ENCODE data around the gene CELSR1.

CELSR1 gene

DNA sequence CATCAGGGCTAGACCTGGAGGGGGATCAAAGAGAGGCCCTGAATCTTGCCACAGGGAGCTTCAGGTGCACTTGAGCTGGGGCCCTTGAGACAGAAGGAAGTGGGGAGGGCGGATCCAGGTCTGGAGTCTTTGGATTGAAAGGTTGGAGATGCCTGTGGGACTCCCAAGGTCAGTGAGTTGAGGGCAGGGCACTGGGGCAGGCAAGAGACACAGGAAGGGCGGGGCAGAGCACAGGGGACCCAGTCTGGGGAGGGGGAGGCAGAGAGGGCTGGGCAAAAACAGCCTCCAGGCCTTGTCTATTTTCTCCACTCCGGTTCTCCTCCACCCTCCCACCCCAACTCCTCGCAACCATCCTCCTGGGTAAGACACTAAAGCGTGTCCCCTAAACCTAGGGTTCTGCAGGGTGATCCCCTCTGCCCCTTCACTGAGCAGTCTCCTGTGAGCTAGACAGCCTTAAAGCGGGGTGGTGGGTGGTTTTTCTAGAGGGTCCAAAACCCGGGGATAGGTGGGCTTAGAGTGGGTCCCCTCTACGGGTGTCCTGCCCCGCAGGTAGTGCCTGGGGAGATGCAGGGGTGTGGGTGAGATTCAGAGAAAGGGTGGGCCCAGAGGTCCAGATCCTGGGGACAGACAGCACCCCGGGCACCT, 38.6 kb upstream of the CELSR1 start:
- DNase-seq (ENCODE audit: low read depth): no peak

DNA sequence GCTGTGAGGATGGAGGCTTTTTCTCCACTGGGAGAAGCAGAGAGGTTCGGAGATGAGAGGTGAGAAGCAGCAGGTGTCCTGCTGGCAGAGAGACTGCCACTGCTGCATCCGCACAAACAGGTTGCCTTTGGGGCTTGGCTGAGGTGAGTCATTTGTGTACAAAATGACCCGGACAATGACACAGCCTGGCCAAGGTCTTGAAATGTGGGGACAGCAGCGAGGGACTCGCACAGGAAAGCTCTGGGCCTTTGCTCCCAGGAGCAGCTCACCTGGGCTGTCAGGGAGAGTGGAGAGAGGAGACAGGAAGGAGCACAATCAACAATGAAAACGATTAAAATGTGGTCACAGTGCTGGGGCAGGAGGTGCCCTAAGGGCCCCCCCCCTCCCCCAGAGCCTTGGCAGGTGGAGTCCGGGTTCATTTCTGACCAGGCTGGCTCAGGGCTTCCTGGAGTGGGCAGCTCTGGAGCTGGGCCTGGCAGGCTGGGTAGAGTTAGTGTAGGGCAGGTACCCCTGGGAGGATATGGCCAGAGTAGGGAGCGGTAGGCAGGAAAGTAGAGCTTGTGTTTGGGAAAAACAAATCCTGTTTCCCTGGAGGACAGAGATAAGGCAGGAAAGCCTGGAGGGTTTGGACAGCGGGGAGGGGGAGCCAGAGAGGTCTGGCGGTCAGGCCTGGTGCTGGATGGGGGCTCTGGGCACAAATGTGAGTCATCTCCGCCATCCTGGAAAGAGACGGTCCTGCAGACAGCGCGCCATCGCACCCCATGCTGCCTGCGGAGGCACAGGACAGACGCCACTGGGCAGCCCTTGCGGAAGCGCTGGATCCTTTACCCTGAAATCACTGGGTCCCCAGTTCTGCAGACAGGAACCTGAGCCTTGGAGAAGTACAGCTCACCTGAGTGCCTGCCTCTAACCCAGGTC, 37.8 kb upstream of the CELSR1 start:
- no peak for DNase-seq (ENCODE audit: low read depth)

- no peak for DNase-seq (ENCODE audit: low read depth)
Observed at GRCh38 chr22:46574438-46574992, 37.1 kb upstream of the CELSR1 start.

- DNase-seq (ENCODE audit: low read depth): no peak
Observed at GRCh38 chr22:46573781-46574437, 36.5 kb upstream of the CELSR1 start.

DNA sequence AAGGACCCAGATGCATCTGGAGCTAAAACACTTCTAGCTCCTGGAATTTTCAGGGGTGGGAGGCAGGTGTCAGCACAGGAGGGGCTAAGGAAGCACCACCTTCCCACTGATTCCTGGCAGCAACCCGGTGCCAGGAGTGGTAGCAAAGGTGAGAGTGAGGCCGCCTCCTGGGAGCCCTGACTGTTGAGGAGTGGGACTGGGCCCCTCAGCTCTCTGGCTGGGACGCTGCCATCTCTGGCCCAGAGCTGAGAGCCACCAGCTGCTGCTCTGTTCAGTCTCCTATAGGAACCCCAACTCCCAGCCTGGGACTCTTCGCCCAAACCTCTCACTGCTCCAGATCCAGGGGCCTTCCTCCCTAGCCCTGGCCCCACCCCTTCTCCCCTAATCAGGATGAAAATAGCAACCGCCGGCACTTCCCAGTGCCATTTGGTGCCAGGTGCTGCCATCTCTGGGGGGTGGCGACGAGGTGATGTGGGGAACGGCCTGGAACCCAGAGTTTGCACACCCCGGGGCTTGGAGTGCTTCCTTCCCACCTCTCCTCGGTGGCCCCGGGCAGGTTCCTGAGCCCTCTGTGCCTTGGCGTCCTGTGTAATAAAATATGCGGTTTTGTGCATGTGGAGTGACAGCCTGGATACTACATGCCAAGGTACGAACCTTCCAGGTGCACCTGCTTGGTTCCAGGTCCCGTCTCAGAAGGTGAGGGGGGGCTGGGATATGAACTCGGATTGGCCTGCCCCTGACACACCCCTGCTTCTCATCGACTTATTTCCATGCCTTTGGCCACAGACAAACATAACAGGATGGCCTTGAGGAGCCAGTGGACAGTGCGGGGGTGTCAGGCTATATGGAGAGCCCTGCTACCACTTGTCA, 35.7 kb upstream of the CELSR1 start:
- DNase-seq (ENCODE audit: low read depth): no peak

- DNase-seq (ENCODE audit: low read depth): no peak
Observed at GRCh38 chr22:46571642-46572250, 34.3 kb upstream of the CELSR1 start.

DNA sequence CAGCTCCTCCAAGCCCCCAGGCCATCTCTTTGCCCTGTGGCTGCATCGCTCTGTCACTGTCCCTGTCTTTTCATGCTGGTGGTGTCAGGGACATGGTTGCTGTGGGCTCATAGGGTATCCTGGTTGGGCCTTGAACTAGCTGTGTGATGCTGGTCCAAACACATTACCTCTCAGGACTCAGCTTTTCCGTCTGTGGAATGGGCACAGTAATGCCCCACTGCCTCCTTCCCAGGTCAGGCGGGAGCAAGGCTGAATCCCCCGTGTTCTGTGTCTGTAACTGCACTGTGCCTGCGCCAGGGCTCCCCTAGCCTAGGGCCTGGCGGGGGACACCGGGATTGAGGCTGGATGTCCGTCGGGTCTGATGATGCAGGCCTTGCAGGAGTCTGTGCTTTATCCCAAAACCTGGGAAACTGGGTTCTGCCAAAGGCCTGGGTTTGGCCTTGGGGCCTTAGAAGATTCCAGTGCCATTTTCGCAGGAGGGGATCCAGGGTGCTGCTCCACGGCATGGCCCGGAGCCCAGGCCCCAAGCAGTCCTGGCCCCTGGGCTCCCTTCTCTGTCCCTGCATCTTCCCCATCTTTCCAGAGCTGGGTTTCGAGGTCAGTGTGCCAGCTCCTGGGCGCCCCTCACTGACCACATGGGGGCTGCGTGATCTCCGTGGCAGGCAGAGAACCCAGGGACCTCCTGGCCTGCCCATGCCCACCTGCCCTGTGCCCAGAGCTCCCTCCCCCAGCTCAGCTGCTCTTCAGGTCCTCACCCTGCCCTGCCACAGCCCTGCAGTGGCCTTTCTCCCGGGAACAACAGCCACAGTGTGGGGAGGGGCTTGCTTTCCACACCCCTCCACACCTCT, 32.7 kb upstream of the CELSR1 start:
- no peak for DNase-seq (ENCODE audit: low read depth)

DNA sequence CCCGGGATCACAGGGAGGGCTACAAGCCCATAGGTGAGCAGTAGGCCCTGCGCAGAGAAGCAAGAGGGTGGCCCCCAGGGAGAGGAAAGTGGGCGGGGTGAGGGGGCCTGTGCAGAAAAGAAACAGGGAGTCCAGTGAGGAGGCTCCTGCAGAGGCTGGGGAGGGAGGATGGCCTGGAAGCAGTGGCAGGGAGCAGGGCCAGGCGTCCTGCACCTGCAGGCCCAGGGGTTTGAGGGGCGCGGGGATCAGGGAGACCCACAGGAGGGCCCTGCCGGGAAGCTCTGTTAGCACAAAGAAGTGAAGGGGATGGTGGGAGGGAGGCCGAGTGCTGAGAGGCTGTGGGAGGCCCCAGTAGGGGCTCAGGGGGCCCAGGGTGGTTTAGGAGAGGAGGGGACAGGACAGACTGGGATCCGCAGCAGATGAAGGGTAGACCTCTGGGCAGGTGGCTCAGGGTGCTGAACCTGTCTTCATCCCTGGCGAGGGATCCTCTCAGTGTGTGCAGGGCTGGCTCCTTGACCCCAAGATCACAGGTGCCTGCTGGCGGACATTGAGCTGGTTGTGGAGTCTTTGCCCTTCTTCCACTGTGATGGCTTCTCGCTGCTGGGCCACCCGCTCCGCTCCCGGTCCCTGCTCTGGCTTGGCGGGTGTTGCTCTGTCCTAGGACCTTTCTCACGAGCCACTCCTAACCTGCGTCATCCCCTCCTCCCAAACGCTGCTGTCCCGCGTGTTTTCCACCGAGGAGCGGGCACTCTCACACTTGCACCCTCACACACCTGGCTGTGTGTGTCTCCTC, 31.8 kb upstream of the CELSR1 start:
- DNase-seq (ENCODE audit: low read depth): no peak

GRCh38 chr22:46568102-46568809, 30.8 kb upstream of the CELSR1 start:
- DNase-seq (ENCODE audit: low read depth): no peak

GRCh38 chr22:46567471-46567870, 30.1 kb upstream of the CELSR1 start:
- no peak for DNase-seq (ENCODE audit: low read depth)

GRCh38 chr22:46564084-46564714, 26.8 kb upstream of the CELSR1 start:
- no peak for DNase-seq (ENCODE audit: low read depth)

- no peak for DNase-seq (ENCODE audit: low read depth)
Observed at GRCh38 chr22:46563381-46564083, 26.1 kb upstream of the CELSR1 start.

DNA sequence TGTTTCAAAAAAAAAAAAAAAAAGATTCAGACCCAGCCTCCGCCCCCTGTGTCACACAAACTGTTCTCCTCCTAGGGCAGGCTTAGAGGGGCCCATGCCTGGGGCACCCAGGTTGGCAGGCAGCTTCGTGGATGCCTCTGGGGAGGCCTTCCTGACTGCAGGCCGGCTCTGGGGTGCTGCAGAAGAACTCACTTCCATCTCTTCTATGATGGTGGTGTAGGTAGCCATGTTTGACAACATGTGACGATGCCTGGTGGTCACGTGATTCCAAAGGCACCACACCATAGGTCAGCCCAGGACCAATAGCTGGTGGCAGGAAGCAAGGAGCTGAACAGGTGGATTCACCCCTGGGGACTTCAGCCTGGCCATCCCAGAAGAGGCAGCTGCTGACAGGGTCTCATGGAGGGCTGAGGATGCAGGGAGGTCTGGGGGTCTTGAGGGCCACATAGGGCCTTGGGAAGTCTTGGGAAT, 24.1 kb upstream of the CELSR1 start:
- no peak for DNase-seq (ENCODE audit: low read depth)

DNA sequence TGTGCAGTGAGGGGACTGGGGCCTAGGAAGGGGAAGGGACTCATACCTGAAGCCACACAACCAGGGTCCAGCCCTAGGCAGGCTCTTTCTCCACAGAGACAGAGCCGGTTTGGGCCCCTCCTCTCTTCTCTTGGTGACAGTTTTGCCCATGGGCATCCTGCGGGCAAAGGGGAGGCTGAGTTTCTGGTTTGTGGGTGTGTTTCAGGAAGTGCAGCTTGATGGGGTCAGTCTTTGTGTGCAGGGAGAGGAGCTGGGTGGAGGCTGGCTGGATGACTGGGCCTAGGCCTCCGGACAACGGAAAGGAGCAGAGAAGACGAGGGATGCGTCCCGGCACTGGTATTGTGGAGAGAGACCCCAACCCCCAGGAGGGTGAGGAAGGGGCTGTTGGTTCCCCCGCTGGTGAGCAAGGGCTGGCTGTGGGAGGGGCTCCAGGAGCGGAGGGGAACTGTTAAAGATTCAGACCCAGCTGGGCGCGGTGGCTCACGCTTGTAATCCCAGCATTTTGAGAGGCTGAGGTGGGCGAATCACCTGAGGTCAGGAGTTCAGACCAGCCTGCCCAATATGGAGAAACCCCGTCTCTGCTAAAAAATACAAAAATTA, 23.4 kb upstream of the CELSR1 start:
- no peak for DNase-seq (ENCODE audit: low read depth)

- no peak for DNase-seq (ENCODE audit: low read depth)
Observed at GRCh38 chr22:46557736-46558480, 20.5 kb upstream of the CELSR1 start.

- no peak for DNase-seq (ENCODE audit: low read depth)
Observed at GRCh38 chr22:46556775-46557174, 19.4 kb upstream of the CELSR1 start.
